PC-3 (cell line): Measurements from ENCODE around the gene RHOG.

ENCODE experiments used
- EZH2 ChIP-seq: fragments of 300-600 bp; sonication (generic); IDR thresholded peaks from one replicate; pipeline ENCODE4 v1.6.1; 2017; ENCODE audit warnings: antibody characterized with exemption, mild to moderate bottlenecking, low read length; ENCODE audit not compliant: unreplicated experiment
- EZH2phosphoT487 ChIP-seq: fragments of 300-600 bp; sonication (generic); IDR thresholded peaks from 2 replicates; pipeline ENCODE4 v1.6.1; 2018; ENCODE audit warnings: mild to moderate bottlenecking, antibody characterized with exemption, low read length, borderline replicate concordance
- TF ChIP-seq, protein P1 (sequence below): fragments of 300-600 bp; sonication (generic); conservative IDR thresholded peaks from 2 replicates; pipeline ENCODE4 v1.5.1; 2017; ENCODE audit warnings: antibody characterized with exemption, low read depth, mild to moderate bottlenecking, low read length

DNA sequence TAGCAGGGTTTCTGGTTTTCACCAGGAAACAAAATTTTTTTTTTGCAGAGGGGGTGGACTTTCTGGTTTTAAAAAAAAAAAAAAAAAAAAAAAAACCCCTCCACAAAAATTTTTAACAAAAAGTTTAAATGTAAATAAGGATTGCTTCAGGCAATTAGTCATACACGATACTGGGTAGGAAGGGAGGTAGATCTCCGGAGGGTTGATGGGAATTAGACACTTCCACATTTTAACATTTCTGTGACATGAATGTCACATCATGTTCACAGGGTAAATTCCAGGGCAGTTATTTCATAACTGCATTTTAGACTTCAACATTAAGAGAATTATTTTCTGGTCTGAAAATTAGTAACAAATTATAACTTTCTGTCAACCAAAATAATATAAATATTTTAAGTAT is 59.3 kb downstream of the RHOG start:
- TF ChIP-seq EZH2phosphoT487 (no peak), EZH2 (no peak)
- TF ChIP-seq, protein P1, sequence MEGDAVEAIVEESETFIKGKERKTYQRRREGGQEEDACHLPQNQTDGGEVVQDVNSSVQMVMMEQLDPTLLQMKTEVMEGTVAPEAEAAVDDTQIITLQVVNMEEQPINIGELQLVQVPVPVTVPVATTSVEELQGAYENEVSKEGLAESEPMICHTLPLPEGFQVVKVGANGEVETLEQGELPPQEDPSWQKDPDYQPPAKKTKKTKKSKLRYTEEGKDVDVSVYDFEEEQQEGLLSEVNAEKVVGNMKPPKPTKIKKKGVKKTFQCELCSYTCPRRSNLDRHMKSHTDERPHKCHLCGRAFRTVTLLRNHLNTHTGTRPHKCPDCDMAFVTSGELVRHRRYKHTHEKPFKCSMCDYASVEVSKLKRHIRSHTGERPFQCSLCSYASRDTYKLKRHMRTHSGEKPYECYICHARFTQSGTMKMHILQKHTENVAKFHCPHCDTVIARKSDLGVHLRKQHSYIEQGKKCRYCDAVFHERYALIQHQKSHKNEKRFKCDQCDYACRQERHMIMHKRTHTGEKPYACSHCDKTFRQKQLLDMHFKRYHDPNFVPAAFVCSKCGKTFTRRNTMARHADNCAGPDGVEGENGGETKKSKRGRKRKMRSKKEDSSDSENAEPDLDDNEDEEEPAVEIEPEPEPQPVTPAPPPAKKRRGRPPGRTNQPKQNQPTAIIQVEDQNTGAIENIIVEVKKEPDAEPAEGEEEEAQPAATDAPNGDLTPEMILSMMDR, result no peak
